GM12872 (cell line): Measurements from ENCODE around the gene TOP3A.

Source experiments
- TF ChIP-seq, protein P1 (sequence below): IDR thresholded peaks from 3 replicates; pipeline ENCODE4 v1.5.1; 2011; ENCODE audit warnings: low read depth, mild to moderate bottlenecking, low read length, moderate library complexity; ENCODE audit not compliant: insufficient read depth

The TOP3A gene

DNA sequence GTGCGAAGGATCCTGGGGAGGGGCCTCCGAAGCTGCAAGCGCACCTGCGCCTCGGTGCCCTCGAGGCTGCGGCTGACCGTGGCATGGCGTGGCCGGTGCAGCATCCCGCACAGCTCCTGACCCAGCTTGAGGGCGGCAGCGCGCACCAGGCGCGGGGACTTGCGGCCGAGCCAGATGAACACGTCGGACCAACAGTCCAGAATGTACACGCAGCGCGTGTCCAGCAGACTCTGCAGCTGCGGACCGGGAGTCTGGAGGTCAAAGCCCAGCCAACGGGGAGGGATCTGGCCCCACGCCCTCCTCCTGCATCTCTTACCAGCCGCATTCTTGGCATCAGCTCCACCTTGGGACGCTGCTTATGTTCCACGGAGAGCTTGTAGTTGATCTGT, 67.2 kb downstream of the TOP3A start:
- TF ChIP-seq, protein P1, sequence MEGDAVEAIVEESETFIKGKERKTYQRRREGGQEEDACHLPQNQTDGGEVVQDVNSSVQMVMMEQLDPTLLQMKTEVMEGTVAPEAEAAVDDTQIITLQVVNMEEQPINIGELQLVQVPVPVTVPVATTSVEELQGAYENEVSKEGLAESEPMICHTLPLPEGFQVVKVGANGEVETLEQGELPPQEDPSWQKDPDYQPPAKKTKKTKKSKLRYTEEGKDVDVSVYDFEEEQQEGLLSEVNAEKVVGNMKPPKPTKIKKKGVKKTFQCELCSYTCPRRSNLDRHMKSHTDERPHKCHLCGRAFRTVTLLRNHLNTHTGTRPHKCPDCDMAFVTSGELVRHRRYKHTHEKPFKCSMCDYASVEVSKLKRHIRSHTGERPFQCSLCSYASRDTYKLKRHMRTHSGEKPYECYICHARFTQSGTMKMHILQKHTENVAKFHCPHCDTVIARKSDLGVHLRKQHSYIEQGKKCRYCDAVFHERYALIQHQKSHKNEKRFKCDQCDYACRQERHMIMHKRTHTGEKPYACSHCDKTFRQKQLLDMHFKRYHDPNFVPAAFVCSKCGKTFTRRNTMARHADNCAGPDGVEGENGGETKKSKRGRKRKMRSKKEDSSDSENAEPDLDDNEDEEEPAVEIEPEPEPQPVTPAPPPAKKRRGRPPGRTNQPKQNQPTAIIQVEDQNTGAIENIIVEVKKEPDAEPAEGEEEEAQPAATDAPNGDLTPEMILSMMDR = no peak

DNA sequence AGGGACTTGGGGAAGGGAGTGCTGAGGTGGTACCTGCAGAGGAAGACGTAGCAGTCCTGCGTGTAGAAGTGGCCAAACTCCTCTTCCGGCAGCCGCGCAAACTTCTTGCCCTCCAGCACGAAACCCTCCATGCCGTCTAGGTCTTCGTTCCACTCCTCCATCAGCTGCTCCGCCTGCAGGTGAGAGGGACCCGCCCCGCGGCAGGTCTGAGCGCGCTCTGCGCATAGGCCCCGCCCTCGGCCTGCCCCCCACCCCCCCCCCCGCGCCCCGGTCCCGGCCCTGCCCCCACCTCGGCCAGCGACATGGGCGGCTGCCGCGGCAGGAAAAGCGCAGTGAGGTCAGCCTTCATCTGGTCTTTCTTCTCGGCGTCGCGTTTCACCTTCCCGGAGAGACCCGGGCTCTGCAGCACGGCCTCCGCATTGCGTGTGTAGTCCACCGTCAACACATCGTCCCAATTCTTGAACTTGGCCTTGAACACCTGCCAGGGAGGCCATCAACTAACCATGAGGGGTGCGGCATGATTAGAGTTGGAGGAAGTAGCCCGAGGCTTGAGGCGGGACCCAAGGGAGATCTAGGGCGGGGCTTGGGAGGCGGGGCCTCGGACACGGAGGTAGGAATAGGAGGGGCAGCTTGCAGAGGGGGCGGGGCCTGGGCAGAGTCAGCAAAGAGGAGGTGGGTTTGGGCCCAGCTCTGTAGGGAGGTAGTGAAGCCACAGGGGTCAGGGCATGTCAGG, 67.7 kb downstream of the TOP3A start:
- TF ChIP-seq, protein P1 = no peak

DNA sequence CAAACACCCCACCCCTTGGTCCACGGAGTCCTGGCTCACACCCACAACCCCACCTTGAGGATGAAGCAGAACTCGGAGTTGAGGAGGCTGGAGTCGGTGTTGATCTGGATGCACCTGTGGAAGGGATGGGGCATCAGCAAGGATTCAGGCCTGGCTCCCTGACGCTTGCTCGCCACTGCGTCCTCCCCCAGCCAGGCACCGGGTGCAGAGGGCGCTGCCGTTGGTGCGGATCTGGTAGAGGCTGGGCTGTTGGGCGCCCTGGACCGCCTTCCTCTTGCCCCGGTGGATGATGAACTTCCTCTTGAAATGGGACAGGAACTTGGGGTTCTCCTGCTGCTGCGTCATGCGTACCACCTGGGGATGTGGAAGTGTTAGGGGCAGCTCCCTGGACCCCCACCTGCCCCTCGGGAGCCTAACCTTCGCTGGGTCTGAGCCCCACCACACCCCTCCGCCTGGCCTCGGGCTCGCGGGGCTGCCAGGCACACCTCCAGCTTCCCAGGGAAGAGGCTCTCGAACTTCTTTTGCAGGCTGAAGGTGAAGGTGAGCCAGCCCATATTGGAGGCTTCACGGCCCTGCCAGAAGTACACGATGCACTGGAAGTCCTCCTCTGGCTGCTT, 68.6 kb downstream of the TOP3A start:
- TF ChIP-seq, protein P1 = no peak

DNA sequence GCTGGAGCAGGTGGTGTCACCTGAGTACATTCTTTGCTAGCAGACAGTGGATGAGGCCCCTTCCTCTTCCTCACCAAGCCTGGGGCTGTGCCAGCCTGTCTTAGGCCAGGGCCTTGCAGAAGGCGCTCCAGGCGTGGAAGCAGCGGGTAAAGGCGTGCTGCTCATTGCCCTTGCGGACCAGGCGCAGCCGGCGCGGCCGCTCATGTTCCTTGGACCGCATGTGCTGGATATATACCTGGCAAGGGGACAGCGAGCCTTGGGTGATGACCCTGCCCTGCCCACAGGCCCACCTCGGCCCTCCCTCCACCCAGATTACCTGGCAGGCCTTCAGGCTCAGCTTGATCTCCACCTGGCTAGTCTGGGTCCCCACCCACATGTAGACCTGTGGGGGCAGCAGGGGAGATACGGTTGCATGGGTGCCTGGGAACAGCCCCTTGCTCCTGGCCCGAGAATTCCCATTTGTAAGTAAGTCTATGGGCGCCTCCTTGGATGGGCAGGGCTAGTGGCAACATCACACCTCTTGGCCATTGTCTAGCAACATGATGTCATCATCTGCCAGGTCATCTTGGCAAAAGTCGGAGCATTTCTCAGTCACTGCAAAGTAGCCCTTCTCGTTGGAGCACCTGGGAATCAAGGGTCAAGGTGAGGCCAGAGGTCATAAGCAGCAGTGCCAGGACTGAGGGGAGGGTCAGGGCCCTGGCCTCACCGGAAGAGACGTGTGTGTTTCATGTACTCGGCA, 69.6 kb downstream of the TOP3A start:
- TF ChIP-seq, protein P1 = no peak

DNA sequence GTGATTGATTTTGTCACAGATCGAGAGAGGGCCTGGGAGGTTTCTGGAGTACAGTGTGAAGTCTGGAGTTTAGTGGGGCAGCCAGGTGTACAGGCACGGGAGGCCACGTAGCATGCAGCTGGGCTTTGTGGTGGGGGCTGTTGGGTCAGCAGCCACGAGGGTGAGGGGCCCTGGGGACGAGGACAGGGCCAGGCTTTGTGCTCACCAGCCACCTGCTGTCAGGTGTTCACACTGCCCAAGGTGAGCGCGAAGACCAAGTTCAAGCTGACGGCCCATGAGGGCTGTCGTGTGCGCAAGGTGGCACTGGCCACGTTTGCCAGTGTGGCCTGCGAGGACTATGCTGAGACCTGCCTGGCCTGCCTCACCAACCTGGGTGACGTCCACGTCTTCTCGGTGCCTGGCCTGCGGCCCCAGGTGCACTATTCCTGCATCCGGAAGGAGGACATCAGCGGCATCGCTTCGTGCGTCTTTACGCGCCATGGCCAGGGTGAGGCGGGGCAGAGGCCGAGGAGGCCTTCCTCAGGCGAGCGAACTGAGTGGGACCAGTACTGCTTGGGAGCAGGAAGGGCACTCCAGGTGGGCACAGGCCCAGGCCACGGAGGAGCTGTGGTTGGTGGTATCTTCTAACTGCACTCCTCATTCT, 73.4 kb downstream of the TOP3A start:
- TF ChIP-seq, protein P1 = no peak

DNA sequence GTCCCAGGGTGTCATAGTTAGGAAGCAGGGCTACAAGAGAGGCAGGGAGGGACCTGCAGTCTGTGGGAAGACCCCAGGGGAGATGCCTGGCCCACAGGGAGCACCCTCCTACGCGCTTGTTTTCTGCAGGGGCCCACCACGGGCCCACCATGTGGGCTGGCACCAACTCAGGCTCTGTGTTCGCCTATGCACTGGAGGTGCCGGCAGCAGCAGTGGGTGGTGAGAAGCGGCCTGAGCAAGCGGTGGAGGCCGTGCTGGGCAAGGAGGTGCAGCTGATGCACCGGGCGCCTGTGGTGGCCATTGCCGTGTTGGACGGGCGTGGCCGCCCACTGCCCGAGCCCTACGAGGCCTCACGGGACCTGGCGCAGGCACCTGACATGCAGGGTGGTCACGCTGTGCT, 74.3 kb downstream of the TOP3A start:
- TF ChIP-seq, protein P1 = no peak

DNA sequence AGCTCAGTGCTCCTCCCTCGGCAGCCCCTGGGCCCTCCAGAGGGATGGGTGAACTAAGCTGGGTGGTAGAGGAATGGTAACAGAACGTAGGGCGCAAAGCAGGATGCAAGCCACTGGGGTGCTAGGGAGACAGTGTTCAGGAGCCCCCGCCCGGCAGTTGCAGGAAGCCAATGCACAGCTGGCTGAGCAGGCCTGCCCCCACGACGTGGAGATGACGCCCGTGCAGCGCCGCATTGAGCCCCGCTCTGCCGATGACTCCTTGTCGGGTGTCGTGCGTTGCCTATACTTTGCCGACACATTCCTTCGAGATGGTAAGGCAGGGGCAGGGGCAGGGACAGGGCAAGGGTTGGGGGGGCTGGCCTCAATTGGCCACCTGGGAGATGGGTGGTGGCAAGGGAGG, 76.5 kb downstream of the TOP3A start:
- TF ChIP-seq, protein P1 = no peak
